AG08395 (cell line): ENCODE results near the gene RPH3AL.
"Not testable (repeated sequence)": the region's sequence is repeated elsewhere in the genome, so short reads cannot be mapped to it uniquely, and the experiment has no call there.

Experiments used
- DNase-seq: peaks from one replicate; pipeline ENCODE4 v3.0.0; 2012; ENCODE audit warnings: mixed read lengths, low spot score

RPH3AL gene

DNA sequence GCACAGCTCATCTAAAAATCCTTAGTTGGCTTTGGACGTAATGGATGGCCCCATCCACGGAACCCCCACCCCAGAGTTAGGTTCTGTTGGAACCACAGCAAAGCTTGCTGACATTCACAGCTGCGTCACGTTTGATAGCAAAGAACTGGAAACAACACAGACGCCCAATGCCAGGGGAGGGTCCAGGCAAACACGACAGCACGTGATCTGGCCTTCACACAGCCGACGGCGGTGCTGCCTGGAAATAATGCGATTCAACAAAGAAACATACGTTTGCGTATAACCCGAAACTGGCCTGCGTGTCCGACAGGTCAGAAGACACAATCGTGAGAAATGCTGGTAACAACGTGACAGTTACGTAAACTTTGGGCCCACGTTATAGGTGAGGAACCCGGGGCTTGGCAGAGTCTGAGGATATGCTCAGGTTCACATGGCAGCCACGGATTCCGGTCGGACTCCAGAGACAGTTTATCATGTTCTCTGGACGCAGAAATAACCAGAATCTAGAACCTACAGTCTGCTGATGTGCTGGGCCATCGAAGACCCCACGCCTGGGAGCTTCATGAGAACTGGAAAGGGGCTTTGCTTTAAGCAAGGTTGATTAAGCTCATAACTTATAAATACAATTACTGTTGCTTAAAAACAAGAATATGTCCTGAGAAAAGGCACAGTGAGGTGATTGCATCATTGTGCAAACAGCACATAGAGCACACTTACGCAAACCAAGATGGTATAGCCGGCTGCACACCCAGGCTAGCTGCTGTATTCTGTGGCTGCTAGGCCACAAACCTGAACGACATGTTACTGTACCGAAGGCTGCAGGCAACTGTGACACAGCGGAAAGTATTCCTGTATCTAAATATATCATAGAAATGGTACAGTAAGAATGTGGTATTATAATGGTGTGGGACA is 70.4 kb downstream of the RPH3AL start:
- no peak for DNase-seq

DNA sequence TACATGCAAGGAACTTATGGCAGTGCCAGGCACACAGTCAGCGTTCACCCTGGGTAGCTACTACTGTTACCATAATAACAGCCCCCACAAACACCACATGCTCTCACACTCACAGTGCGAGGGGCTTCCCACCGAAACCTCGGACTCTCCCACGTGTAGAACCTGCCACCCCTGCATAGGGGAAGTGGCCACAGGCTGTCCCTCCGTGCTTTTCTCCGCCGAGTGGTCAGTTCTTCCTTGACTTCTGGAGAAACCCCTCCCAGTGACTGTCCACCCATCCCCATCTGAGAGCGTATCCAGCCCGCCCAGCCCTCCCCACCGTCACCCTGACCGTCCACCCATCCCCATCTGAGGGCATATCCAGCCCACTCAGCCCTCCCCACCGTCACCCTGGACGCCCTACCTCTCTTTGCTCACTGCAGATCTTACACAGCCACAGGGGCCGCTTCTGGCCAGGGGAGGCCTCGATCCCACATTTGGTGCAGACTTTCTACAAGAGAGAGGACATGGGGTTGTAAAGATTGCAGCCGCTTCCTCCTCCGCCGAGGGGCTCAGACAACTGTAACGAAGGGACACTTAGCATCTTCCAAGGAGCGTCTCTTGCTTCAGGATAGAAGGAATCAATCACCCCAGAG is 71.1 kb downstream of the RPH3AL start:
- DNase-seq = no peak

DNA sequence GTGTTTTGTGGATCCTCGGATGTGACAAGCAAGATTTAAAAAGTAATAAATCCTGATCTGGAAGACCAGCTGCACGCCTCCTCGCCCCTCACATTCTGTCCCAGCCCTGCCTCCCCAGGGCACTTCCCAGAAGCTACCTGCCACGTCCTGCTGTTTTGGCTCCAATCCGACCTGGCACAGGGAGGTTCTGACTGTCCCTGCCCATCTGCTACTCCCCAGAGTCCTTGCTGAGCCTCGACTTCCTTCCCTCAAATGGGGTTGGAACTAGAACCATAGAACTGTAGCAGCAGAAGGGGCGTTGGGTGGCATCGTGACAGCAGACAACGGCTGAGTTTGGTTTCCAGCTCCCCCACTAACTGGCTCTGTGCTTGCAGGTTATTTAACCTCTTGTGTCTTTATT is 71.7 kb downstream of the RPH3AL start:
- no peak for DNase-seq

DNA sequence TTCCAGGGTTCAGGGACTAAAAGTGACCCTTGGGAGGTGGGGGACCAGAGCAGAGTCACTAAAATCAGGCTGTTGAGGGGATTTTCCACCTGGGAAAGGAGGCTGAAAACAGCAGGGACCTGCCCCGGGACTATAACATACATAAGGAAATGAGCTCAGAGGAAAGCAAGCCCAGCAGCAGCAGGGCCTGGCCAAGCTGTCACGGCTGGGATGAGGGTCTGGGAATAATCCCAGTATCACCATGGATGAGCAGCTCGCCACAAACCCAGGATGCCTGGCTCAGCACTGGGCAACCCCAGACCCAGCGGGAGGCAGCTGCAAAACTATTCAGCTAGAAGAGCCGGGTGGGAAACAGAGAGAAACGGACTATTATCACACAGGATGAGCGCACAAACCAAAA is 72.4 kb downstream of the RPH3AL start:
- no peak for DNase-seq

DNA sequence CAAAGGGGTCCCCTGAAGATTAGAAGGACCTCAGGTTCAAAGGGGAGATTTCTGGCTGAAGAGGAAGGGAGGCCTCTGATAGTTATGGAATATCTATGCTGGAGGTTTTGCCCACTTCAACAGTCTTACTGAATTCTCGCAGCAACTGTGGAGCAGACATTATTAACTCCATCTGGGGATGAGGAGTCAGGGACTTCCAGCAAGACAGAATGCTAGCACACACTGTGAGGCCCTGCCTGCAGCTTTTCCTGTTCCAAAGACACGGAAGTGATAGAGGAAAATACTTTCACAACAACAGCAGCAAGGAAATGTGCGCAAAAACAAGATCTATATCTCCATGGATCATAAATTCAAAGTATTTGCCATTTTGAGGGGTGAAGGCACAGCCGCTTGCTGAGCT is 72.8 kb downstream of the RPH3AL start:
- DNase-seq = no peak

DNA sequence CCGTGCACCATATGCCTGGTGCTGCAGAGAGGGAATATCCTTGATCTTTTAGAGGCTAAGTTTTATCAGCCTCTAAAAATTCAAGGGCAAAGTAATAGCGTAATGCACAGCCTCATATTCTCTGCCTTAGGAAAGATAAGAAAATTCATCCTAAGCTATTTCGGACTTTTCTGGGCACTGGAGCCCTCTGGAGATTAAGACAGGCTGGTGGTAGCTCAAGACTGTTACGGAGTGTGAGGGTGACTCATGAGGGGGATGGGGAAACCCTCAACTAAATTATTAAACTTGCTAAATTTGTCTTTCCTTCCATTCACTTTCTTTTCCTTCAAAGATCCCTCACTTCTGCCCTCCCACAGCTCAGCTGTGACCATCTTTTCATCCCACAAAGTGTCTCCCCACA is 73.3 kb downstream of the RPH3AL start:
- no peak for DNase-seq

DNA sequence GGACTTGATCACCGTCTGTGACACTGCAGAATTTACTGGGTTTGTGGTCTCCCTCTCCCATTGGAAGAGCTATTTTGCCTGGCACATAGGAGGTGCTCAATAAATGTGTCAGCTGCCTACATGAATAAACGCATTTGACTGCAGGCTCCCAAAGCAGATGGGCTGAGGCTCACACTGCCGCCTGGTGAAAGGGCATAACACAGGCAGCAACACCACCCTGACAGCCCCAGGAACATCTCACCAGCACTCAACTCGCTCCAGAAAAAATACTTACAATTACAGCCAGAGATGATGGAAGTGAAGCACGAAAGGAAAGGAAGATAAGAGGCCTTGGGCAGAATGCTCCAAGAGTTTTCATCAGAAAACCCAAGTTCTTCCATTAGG is 73.9 kb downstream of the RPH3AL start:
- no peak for DNase-seq

DNA sequence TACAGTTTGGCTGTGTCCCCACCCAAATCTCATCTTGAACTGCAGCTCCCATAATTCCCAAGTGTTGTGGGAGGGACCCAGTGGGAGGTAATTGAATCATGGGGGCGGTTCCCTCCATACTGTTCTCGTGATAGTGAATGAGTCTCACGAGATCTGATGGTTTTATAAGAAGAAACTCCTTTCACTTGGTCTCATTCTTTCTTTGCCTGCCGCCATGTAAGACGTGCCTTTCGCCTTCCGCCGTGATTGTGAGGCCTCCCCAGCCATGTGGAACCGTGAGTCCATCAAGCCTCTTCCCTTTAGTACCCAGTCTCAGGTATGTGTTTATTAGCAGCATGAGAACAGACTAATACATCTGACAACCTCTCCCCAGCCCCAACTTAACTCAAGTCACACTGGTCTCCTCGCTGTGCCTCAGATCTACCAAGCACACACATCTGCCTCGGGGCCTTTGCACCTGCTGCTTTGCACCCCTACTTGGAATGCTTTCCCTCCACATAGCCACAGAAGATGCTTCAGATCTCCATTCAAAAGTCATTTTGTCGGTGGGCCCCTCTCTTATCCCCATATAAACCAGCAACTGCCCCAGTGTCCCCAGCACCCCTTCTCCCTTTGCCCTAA is 74.4 kb downstream of the RPH3AL start:
- no peak for DNase-seq

DNA sequence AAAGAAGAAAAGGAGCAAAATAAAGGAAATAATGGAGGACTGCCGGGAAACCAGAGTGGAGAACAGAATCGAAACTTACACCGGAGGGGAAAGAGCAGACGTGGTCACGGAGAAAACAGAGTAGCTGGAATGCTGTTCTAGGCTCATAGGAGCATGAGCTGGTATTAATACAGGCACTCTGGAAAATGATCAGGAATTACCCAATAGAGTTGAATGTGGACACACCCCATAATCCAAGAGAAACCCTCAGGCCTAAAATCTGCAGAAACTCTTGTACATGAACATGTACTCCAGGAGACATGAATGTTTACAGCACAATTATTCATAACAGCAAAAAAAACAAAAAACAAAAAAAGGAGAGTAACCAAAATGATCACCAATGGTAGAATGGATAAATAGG is 77.7 kb downstream of the RPH3AL start:
- no peak for DNase-seq

DNA sequence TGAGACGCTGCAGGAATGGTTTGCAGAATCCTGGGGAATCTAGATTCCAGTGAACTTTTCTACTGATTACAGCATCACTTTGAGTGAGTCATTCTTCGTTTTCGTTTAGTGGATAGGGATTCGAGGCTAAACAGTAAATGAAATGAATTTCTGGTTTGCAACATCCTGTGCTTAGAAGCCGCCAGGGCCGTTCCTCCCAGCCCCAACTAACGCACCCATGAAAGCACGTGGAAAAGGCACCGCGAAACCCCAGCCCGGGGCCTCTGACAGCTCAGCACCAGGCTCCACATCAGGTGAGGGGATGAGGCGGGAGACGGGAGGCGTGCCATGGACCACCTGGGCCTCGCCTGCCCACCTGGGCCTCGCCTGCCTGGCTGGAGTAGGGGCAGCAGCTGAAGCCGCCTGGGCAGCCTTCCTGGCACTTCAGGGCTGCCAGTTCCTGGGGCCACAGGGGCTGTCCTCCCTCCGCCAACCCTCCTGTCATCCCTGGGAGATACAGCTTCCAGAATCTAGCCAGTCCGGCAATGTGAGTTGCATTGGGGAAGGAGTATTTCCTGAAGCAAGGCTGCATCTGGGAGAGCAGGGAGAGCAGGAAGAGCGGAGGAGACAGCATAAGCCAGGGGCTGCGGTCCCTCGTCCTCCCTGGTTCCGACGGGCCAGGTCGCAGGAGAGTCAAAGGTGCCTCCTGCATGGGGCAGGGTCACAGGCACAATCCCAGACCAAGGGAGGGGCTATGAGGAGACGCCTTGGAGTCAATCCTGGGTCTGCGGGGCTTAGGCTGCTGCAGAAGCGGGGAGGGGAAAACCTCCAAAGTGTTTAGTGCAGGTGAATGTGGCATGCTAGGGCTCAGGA is 78.4 kb downstream of the RPH3AL start:
- DNase-seq = no peak

DNA sequence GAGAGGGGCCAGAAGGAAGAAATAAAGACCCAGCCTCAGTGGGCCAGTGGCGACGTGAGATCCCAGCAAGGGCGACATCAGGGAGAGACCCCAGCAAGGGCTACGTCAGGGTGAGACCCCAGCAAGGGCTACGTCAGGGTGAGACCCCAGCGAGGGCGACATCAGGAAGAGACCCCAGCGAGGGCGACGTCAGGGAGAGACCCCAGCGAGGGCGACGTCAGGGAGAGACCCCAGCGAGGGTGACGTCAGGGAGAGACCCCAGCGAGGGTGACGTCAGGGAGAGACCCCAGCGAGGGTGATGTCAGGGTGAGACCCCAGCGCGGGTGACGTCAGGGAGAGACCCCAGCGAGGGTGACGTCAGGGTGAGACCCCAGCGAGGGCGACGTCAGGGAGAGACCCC is 79.8 kb downstream of the RPH3AL start:
- not testable (repeated sequence) for DNase-seq

DNA sequence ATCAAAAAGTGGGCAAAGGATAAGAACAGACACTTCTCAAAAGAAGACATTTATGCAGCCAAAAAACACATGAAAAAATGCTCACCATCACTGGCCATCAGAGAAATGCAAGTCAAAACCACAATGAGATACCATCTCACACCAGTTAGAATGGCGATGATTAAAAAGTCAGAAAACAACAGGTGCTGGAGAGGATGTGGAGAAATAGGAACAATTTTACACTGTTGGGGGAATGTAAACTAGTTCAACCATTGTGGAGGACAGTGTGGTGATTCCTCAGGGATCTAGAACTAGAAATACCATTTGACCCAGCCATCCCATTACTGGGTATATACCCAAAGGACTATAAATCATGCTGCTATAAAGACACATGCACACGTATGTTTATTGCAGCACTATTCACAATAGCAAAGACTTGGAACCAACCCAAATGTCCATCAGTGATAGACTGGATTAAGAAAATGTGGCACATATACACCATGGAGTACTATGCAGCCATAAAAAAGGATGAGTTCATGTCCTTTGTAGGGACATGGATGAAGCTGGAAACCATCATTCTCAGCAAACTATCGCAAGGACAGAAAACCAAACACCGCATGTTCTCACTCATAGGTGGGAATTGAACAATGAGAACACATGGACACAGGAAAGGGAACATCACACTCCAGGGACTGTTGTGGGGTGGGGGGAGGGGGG is 80.5 kb downstream of the RPH3AL start:
- not testable (repeated sequence) for DNase-seq

DNA sequence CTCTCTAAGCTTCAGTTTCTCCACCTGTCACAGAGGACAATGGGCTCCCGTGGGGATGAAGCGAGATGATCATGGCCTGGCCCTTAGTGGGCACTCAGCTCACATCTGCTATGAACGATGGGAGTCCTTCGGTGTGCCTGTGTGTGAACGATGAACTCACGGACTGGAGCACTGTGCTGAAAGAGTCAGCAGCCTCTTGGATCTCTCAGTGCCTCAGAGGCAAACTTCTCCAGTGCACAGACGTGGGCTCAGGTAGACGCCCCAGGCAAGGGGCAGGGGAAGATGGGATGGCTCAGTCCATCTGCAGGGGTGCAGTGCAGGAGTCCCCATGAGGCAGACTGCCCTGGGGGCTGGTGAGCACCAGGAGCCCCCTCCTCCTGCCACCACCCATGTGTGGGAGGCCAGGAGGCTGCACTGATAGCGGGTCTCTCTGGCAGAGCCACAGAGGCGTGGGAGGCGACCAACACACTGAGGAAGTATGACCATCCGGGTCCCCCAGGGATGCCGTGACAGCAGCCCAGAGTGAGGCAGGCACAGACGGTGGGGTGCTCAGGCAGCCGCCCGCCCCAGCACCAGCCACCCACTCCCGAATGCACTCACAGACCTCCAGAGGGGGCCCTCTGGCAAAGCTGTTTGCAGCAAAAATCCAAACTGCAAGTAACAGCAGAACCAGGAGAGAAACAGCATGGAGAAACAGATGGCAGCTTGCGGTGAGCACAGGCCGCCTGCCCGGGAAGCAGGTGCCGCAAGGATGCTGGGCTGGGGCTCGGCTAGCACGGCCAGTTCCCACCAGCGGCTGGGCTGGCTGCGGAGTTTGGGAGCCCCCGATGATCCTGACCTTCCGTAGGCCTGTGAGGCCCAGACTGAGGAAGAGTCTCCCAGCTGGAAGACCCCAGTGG is 82.7 kb downstream of the RPH3AL start:
- no peak for DNase-seq

DNA sequence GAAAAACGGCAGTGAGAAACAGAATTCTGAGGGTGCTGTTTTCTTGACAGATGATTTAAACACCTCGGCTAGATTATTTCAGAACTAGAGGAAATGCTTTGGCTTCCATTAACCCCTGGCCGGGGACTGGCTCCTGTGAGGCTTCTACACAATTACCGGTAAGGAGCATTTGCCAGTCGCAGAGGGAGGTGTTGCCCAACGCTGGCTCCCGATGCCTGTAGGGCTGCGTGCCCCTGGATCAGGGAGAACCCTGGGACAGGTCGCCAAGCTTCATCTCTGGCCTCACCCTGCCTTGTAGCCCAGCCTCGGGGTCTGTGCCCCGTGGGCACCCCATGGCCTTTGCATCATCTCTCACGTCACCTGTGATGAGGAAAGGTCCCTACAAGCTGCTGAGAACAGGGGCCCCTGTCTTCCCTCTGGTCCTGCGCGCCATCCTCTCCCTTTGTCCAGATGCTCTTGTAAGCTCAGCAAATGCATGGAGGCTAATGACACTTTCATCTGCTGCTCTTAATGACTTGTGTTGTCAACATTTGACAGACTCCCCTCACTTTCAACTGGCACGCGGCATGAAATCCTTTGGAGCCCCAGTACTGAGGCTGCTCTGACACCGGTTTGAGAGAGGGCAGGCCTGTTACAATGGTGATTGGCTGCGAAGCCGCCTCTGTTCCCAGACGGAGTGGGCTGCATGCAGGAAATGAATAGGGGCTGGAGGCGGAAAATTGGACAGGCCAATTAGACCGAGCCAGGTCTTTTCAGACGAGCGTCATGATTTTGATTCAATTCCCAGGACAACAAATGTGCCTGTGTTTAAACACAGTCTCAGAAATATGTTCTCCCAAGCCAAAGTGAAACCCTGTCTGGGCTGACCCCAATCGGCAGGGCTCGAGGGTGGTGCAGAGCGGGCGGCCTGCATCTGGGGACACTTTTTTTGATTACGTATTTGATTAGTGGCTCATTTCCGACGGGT is 85.6 kb downstream of the RPH3AL start:
- DNase-seq = no peak

DNA sequence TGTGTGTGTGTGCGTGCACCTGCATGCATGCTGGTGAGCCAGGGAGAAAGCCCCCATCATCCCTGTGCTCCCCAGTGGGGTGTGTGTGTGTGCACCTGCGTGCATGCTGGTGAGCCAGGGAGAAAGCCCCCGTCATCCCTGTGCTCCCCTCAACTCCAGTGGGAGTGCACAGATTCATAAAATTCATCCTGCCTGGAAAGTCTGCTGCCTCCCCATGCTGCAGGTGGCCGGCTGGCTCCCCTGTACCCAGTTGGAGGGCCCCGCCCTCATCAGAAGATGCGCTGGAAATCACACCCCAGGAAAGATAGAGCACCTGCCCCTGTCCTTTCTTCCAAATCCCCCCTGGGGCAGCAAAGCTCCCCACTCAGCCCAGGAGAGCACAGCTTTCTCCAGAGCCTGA is 86.4 kb downstream of the RPH3AL start:
- no peak for DNase-seq

DNA sequence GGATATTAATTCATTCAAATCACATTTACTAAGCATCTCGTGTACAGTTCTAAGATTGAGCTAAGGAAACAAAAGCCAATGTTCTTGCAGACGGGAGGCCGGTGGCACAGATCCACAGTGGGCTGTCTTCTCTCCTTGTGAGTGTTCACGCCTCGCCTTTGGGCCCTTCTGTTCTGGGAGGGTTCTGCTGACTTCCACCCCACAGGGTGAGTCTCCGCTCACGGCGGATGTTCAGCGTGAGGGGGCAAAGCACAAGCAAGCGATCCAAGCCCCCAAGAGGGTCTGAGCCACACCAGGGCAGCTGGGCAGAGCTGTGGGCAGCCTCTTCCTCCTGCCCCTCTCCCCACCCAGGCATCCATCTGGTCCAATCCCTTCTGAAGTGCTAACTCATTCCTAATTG is 86.9 kb downstream of the RPH3AL start:
- DNase-seq = no peak

DNA sequence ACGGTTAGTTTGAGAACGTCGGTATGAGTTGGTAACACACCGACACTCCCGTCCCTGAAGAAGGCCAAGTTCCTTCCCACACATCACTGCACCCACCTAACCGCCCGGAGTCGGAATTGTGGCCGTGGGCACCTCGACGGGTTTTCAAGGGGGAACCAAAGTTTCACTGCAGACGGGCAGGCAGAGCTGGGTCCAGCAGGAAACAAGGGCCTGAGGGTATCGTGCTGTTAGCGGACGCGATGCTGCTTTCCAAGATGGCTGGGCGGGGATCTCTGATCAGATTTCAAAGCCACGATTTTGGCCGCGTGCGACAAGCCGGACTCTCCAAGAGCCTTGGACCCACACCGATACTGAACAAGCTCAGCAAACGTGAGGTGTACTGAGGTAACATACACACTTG is 88.8 kb downstream of the RPH3AL start:
- no peak for DNase-seq

DNA sequence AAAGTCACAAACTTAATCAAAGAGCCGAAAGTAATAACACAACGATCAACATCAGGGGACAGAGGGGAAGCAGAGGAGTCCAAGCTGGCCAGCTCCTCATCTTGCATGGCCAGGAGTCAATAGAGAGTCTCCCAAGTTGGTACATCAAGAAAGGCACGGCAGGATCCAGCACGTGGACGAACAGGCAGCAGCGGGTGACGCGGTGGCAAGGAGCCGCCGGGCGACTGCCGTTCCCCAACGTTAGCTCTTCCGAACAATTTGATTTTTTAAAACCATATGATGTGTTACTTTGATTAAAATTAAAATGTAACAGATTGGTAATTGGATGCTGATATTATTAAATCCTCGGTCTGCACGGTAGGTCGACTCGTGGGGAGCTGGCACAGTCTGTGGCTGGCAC is 89.3 kb downstream of the RPH3AL start:
- DNase-seq = no peak

DNA sequence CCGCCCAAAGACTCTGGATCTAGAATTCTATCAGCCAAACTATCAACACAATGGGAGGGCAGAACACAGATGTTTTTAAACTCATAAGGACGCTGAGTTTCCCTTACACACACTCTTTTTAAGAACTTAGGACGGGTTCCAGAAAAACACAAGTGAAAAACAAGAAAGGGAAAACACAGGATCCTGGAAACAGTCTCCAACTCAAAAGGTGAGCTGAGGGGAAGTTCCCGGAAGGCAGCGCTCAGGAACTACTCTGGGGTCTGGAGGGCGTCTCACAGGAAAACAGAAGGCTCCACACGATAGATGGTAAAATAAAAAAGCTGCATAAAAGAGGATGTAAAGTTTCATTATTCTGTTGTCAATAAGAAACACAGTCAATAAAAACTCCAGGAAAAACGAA is 91.0 kb downstream of the RPH3AL start:
- no peak for DNase-seq
